GM06990 (cell line): Measurements from ENCODE around the gene WDSUB1.

ENCODE experiments used
- DNase-seq: peaks from one replicate; pipeline ENCODE4 v3.0.0-alpha.2; 2011; ENCODE audit not compliant: insufficient read length; ENCODE audit errors: extremely low read depth
- H3K27me3 ChIP-seq: replicated peaks from 2 replicates; pipeline ENCODE4 v1.6.0; 2011; ENCODE audit warnings: low read length; ENCODE audit not compliant: control insufficient read depth, insufficient read depth
- H3K36me3 ChIP-seq: 2 replicates; pipeline ENCODE4 v1.5.1; 2011; ENCODE audit warnings: low read length; ENCODE audit not compliant: control insufficient read depth, insufficient read depth
- H3K4me3 ChIP-seq: replicated peaks from 2 replicates; pipeline ENCODE4 v1.5.1; 2011; ENCODE audit warnings: low read depth, mild to moderate bottlenecking, control low read depth, low read length
- CTCF ChIP-seq: IDR thresholded peaks from 2 replicates; pipeline ENCODE4 v1.5.1; 2011; ENCODE audit warnings: low read length, control low read depth, mild to moderate bottlenecking, inconsistent platforms; ENCODE audit not compliant: insufficient read depth, poor library complexity, severe bottlenecking

WDSUB1 gene

GRCh38 chr2:159186462-159186861 is 100.0 kb downstream of the WDSUB1 start:
- Histone ChIP-seq H3K27me3 (no peaks in the 10 kb centered on the region), H3K36me3 (peaks cover 3% of the 10 kb centered on the region), H3K4me3 (no peak overlapping the region)
- TF ChIP-seq CTCF: no peak
- DNase-seq: no peak
